Kidney (tissue), 14 donors: ENCODE measurements around the gene INTS1. TPM values are rescaled to one million over a fixed set of nuclear protein-coding genes. Genes with fewer than 3 reads are reported as not detected.

Experiments
- DNase-seq, 5 donors: peaks; one replicate each; pipeline ENCODE4 v3.0.0-alpha.2; 2013 to 2020
- FAIRE-seq: peaks from 2 replicates; lab custom pipeline; 2012; peaks lifted over from hg19 to GRCh38; lab: Jason Lieb, UNC
- H3K27ac ChIP-seq, 2 donors: one replicate each; pipeline ENCODE4 v1.7.0; 2013; ENCODE audit warnings: low read depth in 2 of 2, low read length in 2 of 2, inconsistent platforms in 1 of 2
- H3K27me3 ChIP-seq: one replicate; pipeline ENCODE4 v1.7.1; 2013; ENCODE audit warnings: low read length, inconsistent platforms; ENCODE audit not compliant: control insufficient read depth, insufficient read depth
- H3K36me3 ChIP-seq, 3 donors: one replicate each; pipeline versions ENCODE4 v1.7.0 to v1.7.1; 2013; ENCODE audit warnings: low read length in 3 of 3, control low read depth in 1 of 3, inconsistent platforms in 1 of 3; ENCODE audit not compliant: insufficient read depth in 3 of 3, control insufficient read depth in 2 of 3
- H3K4me1 ChIP-seq, 3 donors: one replicate each; pipeline versions ENCODE4 v1.7.0 to v1.7.1; 2013; ENCODE audit warnings: low read length in 3 of 3, inconsistent platforms in 1 of 3, low read depth in 1 of 3; ENCODE audit not compliant: control insufficient read depth in 2 of 3, insufficient read depth in 2 of 3
- H3K4me3 ChIP-seq, 3 donors: one replicate each; pipeline versions ENCODE4 v1.7.0 to v1.8.1; 2013; ENCODE audit warnings: low read length in 3 of 3, control low read depth in 1 of 3, inconsistent platforms in 1 of 3
- H3K9ac ChIP-seq, 3 donors: one replicate each; pipeline versions ENCODE4 v1.7.0 to v1.7.1; 2013; ENCODE audit warnings: low read length in 3 of 3, control low read depth in 1 of 3, inconsistent platforms in 1 of 3
- H3K9me3 ChIP-seq, 3 donors: one replicate each; pipeline versions ENCODE4 v1.7.0 to v1.7.1; 2013; ENCODE audit warnings: low read length in 3 of 3, control low read depth in 1 of 3, inconsistent platforms in 1 of 3; ENCODE audit not compliant: control insufficient read depth in 2 of 3, insufficient read depth in 1 of 3
- intact Hi-C: fragments of 100-400 bp; cut with DNase I; formaldehyde crosslinking; loops from one replicate; pipeline ENCODE4 v1.11.1; 2022
- polyA plus RNA-seq: library from polyadenylated mRNA; stranded (reverse); fragments of 350-450 nt; fragmentation: Illumina TruSeq; extraction: RNeasy Lipid Tissue Mini Kit (QIAGEN cat#74804); gene quantifications from one replicate; pipeline ENCODE4 v1.2.3, GENCODE V29; 2014; ENCODE audit warnings: low read depth, low replicate concordance; ENCODE audit not compliant: insufficient read depth
- total RNA-seq: library from RNA; stranded (reverse); fragmentation: NEBNext Ultra II Directional; extraction: Animal tissue kit (Norgen Biotek cat#: 25700); gene quantifications from one replicate; pipeline ENCODE4 v1.2.1, GENCODE V29; 2021
- TF ChIP-seq, protein P1 (sequence below): IDR thresholded peaks from 3 replicates; pipeline ENCODE4 v1.5.1; 2012; ENCODE audit warnings: mild to moderate bottlenecking, moderate library complexity, borderline replicate concordance; ENCODE audit not compliant: insufficient read depth; ENCODE audit errors: extremely low read depth
- donor health status: control.
- donor health status: control.
- donor health status: control.
- donor health status: control.
- donor health status: control.
- donor health status: DM: yes; HTN: yes; CAD: no.
- donor health status: Normal renal cell carcinoma (clear cell type).

Gene INTS1
- total and polyA plus RNA-seq, 2 donors from 2014 or later: 62.8 to 91.3 TPM

DNA sequence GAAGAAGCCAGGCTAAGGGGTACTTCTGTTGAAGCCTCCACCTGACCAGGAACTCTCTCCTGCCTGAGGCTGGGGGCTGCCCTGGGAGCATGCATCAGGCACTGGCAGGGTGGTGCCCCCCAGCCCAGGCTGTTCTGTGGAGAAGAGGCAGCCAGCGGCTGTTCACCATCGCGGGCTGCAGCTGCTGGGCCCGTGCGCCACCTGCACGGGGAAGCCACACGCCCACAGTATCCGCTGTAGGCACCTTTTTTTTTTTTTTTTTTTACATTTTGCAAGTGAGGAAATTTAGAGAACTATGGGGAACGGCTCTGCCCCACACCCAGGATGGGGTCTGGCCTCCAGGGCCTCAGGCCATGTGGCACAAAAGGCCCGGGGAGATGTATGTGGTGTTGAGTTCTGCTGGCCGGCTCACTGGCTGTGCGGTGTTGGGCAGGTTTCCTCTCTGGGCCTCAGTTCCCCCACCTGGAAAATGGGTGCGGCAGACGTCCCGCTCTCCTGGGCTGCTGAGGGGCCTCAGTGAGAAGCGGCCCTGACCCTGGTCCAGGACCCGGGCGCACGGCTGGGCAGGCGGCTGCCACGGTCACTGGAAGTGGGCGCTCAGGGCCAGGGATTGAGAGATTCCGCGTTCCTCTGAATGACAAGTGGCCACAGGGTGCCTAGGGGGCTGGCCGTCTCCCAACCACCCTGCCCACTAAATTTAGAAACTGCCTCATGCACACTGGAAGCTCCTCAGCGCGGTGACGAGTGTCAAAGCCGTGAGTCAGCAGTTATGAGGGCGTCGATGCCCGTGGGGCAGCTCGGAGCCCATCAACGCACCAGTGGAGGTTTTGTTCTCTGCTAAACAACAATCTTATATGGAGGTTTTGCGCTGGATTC, 8.8 kb upstream of the INTS1 start:
- H3K9ac ChIP-seq: no peak overlapping the region
- FAIRE-seq: no peak
- H3K9me3 ChIP-seq: no peaks in the 10 kb centered on the region
- H3K36me3 ChIP-seq: no peaks in the 10 kb centered on the region
- TF ChIP-seq, protein P1, sequence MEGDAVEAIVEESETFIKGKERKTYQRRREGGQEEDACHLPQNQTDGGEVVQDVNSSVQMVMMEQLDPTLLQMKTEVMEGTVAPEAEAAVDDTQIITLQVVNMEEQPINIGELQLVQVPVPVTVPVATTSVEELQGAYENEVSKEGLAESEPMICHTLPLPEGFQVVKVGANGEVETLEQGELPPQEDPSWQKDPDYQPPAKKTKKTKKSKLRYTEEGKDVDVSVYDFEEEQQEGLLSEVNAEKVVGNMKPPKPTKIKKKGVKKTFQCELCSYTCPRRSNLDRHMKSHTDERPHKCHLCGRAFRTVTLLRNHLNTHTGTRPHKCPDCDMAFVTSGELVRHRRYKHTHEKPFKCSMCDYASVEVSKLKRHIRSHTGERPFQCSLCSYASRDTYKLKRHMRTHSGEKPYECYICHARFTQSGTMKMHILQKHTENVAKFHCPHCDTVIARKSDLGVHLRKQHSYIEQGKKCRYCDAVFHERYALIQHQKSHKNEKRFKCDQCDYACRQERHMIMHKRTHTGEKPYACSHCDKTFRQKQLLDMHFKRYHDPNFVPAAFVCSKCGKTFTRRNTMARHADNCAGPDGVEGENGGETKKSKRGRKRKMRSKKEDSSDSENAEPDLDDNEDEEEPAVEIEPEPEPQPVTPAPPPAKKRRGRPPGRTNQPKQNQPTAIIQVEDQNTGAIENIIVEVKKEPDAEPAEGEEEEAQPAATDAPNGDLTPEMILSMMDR: no peak
- no peaks in the 10 kb centered on the region for H3K27me3 ChIP-seq
- peak in 1 of 5 donors; percentile 29 for DNase-seq
- H3K4me3 ChIP-seq: no peak overlapping the region
- peak overlapping the region; percentile 43 to 84 for H3K27ac ChIP-seq
- intact Hi-C loops: no loop called here
- H3K4me1 ChIP-seq: no peaks in the 10 kb centered on the region

- no peaks in the 10 kb centered on the region for H3K4me1 ChIP-seq
- no peak overlapping the region for H3K27ac ChIP-seq
- FAIRE-seq: no peak
- H3K9me3 ChIP-seq: no peaks in the 10 kb centered on the region
- DNase-seq: no peak
- H3K36me3 ChIP-seq: no peaks in the 10 kb centered on the region
- no peaks in the 10 kb centered on the region for H3K27me3 ChIP-seq
- no peak overlapping the region for H3K9ac ChIP-seq
- intact Hi-C loops: no loop called here
- TF ChIP-seq, protein P1: no peak
- H3K4me3 ChIP-seq: no peak overlapping the region
Observed at GRCh38 chr7:1511444-1512422, 7.5 kb upstream of the INTS1 start.

GRCh38 chr7:1510780-1511154, 6.6 kb upstream of the INTS1 start:
- Histone ChIP-seq H3K4me3 (no peak overlapping the region), H3K9ac (no peak overlapping the region), H3K9me3 (no peaks in the 10 kb centered on the region), H3K36me3 (no peaks in the 10 kb centered on the region), H3K4me1 (no peaks in the 10 kb centered on the region), H3K27me3 (no peaks in the 10 kb centered on the region), H3K27ac (no peak overlapping the region)
- FAIRE-seq (no peak), DNase-seq (no peak)
- TF ChIP-seq, protein P1: no peak
- intact Hi-C loops: no loop called here
